ENCODE data around the gene LHPP.

GRCh38 chr10:124414076-124414475 lies 47.5 kb upstream of the LHPP start:
- TF ChIP-seq CTCF (IDR thresholded peaks at IDR 0.05) (no peak), EP300 (IDR thresholded peaks at IDR 0.05) (no peak), KDM5A (IDR thresholded peaks at IDR 0.05) (no peak), FOSL2 (IDR thresholded peaks at IDR 0.05) (no peak), FOSL2 (CRISPR knock-in tag; IDR thresholded peaks at IDR 0.05) (no peak), RNF2 (IDR thresholded peaks at IDR 0.05; ENCODE audit: borderline replicate concordance, low read depth) (no peak), CBX2 (IDR thresholded peaks at IDR 0.05; ENCODE audit: borderline replicate concordance, low read depth) (no peak), POLR2A (IDR thresholded peaks at IDR 0.05; ENCODE audit: low read length) (no peak), JUNB (IDR thresholded peaks at IDR 0.05) (no peak), RFX5 (IDR thresholded peaks at IDR 0.05) (no peak), MAZ (IDR thresholded peaks at IDR 0.05; ENCODE audit: borderline replicate concordance, low read depth, low read length) (no peak)
